GM20431 (cell line): ENCODE data around the gene C6orf47.

Experiments used
- in situ Hi-C: fragments of 300-500 bp; cut with MseI, MboI; formaldehyde crosslinking; loops from one replicate; pipeline ENCODE4 v1.15.0; 2020; ENCODE audit warnings: low sequenced_read_pairs; ENCODE audit not compliant: unreplicated experiment

C6orf47 gene

GRCh38 chr6:31689249-31690110 lies 28.9 kb upstream of the C6orf47 start:
- in situ Hi-C loops = no loop called here

- in situ Hi-C loops = no loop called here
These were observed 27.5 kb upstream of the C6orf47 start for GRCh38 chr6:31687860-31688693.

- in situ Hi-C loops = no loop called here
These were observed 26.7 kb upstream of the C6orf47 start for GRCh38 chr6:31687321-31687720.

GRCh38 chr6:31686483-31686882 lies 25.9 kb upstream of the C6orf47 start:
- in situ Hi-C loops = no loop called here

- in situ Hi-C loops = no loop called here
These were observed 23.0 kb upstream of the C6orf47 start for GRCh38 chr6:31683591-31683990.

GRCh38 chr6:31681135-31681671 lies 20.6 kb upstream of the C6orf47 start:
- in situ Hi-C loops = no loop called here

- in situ Hi-C loops = no loop called here
These were observed 19.9 kb upstream of the C6orf47 start, which contains the start of gene LY6G5C for GRCh38 chr6:31680226-31681134. Gene LY6G5C (minus strand): TSS chr6:31681067. CDS start chr6:31680373, 694 bp downstream.

- in situ Hi-C loops = no loop called here
These were observed 17.4 kb upstream of the C6orf47 start for GRCh38 chr6:31677955-31678354.

- in situ Hi-C loops = no loop called here
These were observed 16.3 kb upstream of the C6orf47 start for GRCh38 chr6:31676904-31677303.

- in situ Hi-C loops = no loop called here
These were observed 15.8 kb upstream of the C6orf47 start for GRCh38 chr6:31676322-31676903.

- in situ Hi-C loops = no loop called here
These were observed 9.1 kb upstream of the C6orf47 start, which contains the start of gene LY6G5B for GRCh38 chr6:31669676-31670075. Gene LY6G5B (plus strand): TSS chr6:31669976. CDS start chr6:31670951, 975 bp downstream.

- in situ Hi-C loops = no loop called here
These were observed 5.9 kb upstream of the C6orf47 start for GRCh38 chr6:31666337-31666965.

- in situ Hi-C loops = no loop called here
These were observed 5.1 kb upstream of the C6orf47 start, which contains the start of gene CSNK2B for GRCh38 chr6:31665501-31666336. Gene CSNK2B (plus strand): TSS chr6:31666080. CDS start chr6:31666832, 752 bp downstream.

GRCh38 chr6:31664790-31665500 lies 4.4 kb upstream of the C6orf47 start, which contains the start of gene GPANK1:
Gene GPANK1 (minus strand): TSS chr6:31664997. CDS start chr6:31664478, 519 bp downstream.
- in situ Hi-C loops = no loop called here

GRCh38 chr6:31663961-31664789 lies 3.6 kb upstream of the C6orf47 start:
- in situ Hi-C loops = no loop called here
